RWPE2 (cell line): ENCODE measurements around the gene NCBP3.

ENCODE experiments used
- ATAC-seq: fragments of 200-7000 bp; cut with Tn5 transposase; 3 replicates; pipeline ENCODE4 v1.9.1; 2021; ENCODE audit warnings: low read depth
- DNase-seq: peaks from one replicate; pipeline ENCODE4 v3.0.0-alpha.2; 2020; ENCODE audit warnings: low spot score
- H3K27ac ChIP-seq: fragments of 450-650 bp; 2 replicates; pipeline ENCODE4 v1.5.1; 2017; ENCODE audit warnings: mild to moderate bottlenecking; ENCODE audit not compliant: poor library complexity, severe bottlenecking
- H3K27me3 ChIP-seq: fragments of 250-450 bp; sonication (Bioruptor Pico); 2 replicates; pipeline ENCODE4 v1.5.1; 2021; ENCODE audit warnings: mild to moderate bottlenecking, moderate library complexity; ENCODE audit not compliant: insufficient read depth, poor library complexity, severe bottlenecking
- H3K36me3 ChIP-seq: fragments of 250-450 bp; sonication (Bioruptor Pico); 2 replicates; pipeline ENCODE4 v1.5.1; 2020; ENCODE audit warnings: low read depth, mild to moderate bottlenecking, moderate library complexity
- H3K4me1 ChIP-seq: fragments of 250-450 bp; sonication (Bioruptor Pico); 2 replicates; pipeline ENCODE4 v1.5.1; 2021; ENCODE audit warnings: mild to moderate bottlenecking, moderate library complexity; ENCODE audit not compliant: insufficient read depth, poor library complexity, severe bottlenecking
- H3K4me3 ChIP-seq: fragments of 250-450 bp; sonication (Bioruptor Pico); 2 replicates; pipeline ENCODE4 v1.5.1; 2021; ENCODE audit warnings: mild to moderate bottlenecking, moderate library complexity; ENCODE audit not compliant: severe bottlenecking
- H3K9me3 ChIP-seq: fragments of 250-450 bp; sonication (Bioruptor Pico); 2 replicates; pipeline ENCODE4 v1.5.1; 2021; ENCODE audit warnings: mild to moderate bottlenecking, moderate library complexity; ENCODE audit not compliant: severe bottlenecking
- CTCF ChIP-seq: fragments of 450-650 bp; IDR thresholded peaks from one replicate; pipeline ENCODE4 v1.5.1; 2017; ENCODE audit warnings: mild to moderate bottlenecking, moderate library complexity; ENCODE audit not compliant: poor library complexity, severe bottlenecking

NCBP3 gene

GRCh38 chr17:3753624-3754023 lies 92.4 kb downstream of the NCBP3 start:
- H3K27me3 ChIP-seq: no peaks in the 10 kb centered on the region
- DNase-seq (no peak), ATAC-seq (no peak)
- TF ChIP-seq CTCF: no peak
- H3K9me3 ChIP-seq: no peaks in the 10 kb centered on the region
- no peaks in the 10 kb centered on the region for H3K36me3 ChIP-seq
- peaks cover 6% of the 10 kb centered on the region for H3K4me1 ChIP-seq
- H3K27ac ChIP-seq: no peak overlapping the region
- no peak overlapping the region for H3K4me3 ChIP-seq
